ENCODE data around the gene GSK3A.
A peak's percentile ranks its signal among the peaks of the same experiment; 100 is the strongest.

Gene GSK3A

DNA sequence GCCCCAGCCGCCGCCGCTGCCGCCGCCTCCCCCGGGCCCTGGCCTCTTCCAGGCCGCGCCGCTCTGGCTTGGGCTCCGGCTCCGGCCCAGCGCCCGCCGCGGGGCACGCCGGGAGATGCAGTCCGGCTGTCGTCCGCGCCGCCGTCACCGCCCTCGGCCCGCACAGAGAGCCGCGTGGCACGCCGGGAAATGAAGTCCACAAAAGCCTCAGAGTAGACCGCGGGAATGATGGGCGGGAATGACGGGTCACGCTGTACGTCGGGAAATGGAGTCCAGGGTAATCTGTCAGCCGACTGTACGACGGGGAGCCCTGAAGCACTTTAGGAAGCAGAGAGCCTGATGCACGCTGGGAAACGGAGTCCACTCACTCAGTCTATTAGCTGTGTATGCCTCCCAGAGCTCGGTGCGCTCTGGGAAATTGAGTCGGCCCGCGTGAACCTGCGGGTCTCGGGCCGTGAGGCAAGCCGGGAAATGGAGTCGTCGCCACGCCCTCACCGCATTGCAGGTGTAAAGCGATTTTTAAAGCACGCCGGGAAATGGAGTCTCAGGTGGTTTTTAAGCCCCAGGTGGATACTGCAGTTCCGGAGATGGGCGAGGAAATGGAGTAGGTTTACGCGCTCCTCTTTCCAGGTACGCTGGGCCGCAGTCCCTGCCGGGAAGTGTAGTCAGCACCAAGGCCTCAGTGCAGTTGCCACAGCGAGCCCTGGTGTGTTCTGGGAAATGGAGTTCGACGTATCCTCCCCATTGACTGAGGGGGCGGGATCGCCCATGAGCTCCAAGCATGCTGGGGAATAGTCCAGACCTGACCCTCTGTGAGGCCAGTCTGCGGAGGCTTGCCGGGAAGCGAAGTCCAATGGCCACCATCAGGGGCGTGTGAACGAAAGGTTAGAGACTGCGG lies at the start of gene GSK3A:
Gene GSK3A (minus strand): TSS at position 91 of the 898 bp plus-strand sequence. CDS start 137 bp downstream, outside the sequence.
- DNase-seq = peak; percentile 98

DNA sequence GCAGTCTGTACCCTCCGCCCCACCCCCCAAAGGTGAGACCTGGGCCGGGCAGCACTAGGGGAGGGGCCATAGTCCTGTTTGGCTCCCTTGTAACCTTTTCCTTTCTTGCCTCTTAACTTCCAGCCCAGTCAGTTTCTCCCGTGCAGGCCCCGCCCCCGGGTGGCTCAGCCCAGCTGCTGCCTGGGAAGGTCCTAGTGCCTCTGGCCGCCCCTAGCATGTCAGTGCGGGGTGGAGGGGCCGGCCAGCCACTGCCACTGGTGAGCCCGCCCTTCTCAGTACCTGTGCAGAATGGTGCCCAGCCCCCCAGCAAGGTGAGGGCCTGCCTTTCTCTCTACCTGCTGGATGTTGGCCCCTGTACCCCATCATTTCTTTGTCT lies 49.0 kb upstream of the GSK3A start:
- no peak for DNase-seq

DNA sequence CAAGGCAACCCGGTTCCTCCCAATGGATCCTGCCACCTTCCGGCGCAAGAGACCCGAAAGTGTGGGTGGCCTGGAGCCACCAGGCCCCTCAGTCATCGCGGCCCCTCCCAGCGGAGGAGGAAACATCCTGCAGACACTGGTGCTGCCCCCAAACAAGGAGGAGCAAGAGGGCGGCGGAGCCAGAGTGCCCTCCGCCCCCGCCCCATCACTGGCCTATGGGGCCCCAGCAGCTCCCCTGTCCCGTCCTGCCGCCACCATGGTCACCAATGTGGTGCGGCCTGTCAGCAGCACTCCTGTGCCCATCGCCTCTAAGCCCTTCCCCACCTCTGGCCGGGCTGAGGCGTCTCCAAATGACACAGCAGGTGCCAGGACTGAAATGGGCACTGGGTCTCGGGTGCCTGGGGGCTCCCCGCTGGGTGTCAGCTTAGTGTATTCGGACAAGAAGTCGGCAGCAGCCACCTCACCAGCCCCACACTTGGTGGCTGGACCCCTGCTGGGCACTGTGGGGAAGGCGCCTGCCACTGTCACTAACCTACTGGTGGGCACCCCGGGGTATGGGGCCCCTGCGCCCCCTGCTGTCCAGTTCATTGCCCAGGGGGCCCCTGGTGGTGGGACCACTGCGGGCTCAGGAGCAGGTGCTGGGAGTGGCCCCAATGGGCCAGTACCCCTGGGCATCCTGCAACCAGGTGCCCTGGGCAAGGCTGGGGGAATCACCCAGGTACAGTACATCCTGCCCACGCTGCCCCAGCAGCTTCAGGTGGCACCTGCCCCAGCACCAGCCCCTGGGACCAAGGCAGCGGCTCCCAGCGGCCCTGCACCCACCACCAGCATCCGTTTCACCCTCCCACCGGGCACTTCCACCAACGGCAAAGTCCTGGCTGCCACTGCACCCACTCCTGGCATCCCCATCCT lies 48.4 kb upstream of the GSK3A start:
- DNase-seq = peak; percentile 70

DNA sequence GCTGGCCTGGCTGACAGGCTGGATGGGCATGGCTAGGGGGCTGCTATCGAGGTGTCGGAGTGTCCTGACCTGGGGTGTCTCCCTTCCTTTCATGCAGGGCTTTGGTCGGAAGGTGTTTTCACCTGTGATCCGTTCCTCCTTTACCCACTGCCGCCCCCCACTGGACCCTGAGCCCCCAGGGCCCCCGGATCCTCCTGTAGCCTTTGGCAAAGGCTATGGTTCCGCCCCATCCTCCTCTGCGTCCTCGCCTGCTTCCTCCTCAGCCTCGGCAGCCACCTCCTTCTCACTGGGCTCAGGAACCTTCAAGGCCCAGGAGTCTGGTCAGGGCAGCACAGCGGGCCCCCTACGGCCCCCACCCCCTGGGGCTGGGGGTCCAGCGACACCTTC lies 47.7 kb upstream of the GSK3A start:
- no peak for DNase-seq

DNA sequence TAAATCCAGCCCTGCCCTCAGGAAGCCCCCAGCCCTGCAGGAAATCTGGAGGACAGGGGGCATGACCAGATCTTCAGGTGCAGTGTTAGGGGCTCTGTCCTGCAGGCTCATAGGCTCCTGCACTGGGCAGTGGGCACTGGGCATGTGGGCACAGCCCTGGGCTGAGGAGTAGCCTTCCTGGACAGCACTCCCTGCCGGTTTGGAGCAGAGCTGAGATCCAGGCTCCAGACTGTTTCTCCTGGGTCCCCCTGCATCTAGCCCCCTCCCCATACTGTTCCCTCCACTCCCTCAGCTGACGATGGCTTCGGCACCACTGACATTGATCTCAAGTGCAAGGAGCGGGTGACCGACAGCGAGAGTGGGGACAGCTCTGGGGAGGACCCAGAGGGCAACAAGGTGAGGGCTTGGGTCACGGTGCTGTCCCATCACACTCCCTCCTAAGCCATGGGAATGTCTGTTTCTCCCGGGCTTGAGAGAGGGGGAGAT lies 47.2 kb upstream of the GSK3A start:
- DNase-seq = no peak

DNA sequence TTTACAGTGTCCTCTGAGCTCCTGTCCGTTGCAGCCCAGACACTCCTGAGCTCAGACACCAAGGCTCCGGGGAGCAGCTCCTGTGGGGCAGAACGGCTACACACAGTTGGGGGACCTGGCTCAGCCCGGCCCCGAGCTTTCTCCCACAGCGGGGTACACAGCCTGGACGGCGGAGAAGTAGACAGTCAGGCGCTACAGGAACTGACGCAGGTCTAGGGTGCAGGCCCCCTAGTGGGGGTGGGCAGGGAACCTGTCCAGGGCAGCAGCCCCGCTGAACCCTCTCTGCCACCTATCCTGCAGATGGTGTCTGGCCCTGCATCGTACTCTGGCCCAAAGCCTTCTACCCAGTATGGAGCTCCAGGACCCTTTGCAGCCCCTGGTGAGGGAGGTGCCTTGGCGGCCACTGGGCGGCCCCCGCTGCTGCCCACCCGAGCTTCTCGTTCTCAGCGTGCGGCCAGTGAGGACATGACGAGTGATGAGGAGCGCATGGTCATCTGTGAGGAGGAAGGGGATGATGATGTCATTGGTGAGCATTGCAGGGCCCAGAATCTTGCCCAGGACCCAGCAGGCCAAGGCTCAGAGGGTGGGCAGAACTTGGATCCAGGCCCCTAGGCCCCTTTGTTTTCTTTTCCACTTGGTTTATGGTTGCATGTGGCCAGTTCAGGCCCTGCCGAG lies 46.6 kb upstream of the GSK3A start:
- DNase-seq = no peak

DNA sequence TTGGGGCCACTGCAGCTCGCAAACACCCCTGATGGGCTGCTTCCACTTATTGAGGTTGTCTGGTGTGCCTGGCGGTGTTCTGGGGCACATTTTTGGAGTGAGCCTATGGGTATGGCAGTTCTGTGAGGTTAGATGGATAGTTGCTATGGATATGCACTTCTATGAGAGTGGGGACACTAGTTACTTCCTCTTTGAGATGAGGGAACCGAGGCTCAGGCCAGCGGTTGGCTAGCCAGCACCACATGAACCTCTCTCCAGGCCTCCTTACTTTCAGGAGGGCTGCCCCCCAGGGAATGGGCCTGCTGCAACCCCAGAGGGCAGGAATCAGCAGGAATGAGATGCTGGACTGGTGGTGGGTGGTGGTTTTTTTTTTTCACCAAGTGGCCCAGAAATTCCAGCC lies 46.0 kb upstream of the GSK3A start:
- DNase-seq = no peak

DNA sequence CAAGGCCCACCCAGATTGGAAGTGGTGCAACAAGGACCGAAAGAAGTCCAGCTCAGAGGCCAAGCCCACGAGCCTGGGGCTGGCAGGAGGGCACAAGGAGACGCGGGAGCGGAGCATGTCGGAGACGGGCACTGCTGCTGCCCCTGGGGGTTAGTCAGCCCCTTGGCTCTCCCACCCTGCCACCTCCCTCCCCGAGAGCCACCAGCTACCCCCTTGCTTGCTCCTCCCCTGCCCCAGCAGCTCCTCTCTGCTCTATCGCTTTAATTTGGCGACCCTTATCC lies 45.4 kb upstream of the GSK3A start:
- DNase-seq = no peak

DNA sequence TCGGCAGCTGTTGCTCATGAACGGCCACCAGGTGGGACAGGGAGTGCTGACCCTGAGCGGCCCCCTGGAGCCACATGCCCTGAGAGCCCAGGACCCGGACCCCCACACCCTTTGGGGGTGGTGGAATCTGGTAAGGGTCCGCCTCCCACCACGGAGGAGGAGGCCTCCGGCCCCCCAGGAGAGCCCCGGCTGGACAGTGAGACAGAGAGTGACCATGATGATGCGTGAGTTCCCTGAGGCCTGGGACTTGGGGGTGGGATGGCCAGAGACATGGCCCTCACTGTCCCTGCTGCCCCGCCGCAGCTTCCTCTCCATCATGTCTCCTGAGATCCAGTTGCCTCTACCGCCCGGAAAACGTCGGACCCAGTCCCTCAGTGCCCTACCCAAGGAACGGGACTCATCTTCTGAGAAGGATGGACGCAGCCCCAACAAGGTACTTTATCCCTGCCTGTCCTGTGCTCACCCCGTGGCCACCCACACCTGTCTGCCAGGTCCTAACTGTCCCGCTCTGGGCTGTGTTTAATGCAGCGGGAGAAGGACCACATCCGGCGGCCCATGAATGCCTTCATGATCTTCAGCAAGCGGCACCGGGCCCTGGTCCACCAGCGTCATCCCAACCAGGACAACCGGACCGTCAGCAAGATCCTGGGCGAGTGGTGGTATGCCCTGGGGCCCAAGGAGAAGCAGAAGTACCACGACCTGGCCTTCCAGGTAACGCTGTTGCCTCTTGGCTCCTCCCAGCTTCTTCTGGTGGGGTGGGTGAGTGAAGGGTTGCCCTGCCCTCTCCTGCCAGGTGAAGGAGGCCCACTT lies 44.8 kb upstream of the GSK3A start:
- no peak for DNase-seq

DNA sequence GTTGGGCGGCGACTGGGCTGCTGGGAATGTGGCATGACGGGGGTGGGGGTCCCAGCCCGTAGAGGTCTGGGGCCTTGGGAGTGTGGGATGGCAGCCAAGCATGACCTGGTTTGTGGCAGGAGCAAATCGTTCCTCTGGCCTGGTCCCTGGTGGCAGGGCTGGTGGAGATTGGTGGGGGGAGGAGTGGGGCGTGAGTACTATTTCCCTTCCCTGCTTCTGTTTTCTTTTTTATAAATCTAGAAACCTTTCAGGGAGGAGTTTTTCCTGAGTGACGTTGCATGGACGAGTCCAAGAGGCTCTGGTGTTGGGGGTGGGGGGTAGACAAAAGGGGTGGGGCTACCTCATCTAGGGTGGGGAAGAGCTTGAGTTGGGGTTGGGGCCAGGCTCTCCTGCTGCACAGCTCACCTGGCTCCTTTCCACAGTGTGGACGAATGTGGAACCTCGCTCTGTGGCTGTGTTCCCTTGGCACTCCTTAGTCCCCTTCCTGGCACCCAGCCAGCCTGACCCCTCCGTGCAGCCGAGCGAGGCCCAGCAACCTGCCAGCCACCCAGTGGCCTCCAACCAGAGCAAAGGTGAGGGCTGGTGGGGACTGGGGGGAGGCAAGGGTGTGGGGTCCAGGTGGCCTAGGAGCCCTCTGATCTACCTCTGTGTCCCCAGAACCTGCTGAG lies 44.1 kb upstream of the GSK3A start:
- DNase-seq = no peak

DNA sequence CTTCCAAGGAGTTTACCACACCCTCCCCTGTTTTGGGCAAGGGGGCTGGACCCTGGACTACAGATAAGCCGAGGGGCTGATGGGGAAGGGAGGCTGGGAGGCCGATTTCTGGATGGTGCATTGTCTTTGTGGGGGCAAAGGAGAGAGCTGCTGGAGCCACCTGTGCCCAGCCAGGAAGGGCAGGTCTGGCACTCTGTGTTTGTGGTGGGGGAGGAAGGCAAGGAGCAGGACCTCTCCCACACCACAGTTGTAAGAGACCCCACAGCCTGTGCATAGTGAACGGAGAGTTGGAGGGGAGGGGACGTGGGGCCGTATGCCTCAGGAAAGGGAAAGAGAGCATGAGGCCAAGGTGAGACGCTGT lies 43.6 kb upstream of the GSK3A start:
- no peak for DNase-seq

DNA sequence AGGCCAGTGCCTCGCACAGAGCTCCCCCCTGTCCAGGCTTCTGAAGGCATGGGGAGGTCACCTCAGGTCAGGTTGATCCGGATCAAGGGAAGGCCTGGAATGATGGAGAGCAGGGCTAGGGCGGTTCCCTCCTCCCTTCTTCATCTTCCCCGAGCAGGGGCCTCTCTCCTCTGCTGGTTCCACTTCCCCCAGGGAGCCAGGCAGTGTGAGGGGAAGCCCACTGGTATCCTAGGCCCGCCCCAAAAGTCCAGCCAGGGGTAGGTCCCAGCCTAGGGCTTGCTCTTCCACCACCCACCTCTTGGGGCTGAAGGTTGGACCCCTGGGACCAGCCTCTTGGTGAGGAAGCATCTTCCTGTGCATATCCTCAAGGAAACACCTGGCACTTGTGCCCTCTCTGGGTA lies 43.1 kb upstream of the GSK3A start:
- no peak for DNase-seq

DNA sequence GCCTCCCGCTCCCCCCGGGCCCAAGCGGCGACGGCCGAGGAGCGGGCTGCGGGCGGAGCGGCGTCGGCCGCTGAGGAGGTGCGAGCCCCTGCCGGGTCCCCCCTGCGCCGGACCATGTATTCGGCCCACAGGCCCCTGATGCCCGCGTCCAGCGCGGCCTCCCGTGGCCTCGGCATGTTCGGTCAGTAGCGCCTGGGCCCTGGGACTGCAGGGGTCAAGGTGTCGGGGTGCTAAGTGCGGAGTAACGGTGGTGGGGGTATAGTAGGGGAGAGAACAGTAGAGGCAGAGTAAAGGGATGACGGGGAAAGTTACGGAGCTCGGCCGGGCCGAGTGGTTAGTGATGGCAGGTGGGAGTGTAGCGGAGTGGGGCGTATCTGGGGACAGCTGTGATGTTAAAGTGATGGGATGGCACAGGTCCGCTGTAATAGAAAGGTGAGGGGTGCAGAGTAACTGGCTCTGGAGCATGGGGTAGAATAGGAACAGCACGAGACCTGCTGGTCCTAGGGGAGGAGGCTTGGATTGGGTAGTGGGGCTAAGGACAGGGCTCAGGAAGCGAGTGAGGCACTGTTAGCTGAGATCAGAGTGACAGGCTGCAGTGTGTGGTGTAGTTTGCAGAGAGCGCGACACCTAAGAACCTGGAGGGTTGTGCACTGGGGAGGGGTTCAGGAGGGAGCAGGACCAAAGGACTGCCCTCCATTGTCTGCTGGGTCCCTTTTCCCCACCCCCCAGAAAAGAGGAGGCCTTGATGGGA lies 42.4 kb upstream of the GSK3A start:
- DNase-seq = peak; percentile 24

DNA sequence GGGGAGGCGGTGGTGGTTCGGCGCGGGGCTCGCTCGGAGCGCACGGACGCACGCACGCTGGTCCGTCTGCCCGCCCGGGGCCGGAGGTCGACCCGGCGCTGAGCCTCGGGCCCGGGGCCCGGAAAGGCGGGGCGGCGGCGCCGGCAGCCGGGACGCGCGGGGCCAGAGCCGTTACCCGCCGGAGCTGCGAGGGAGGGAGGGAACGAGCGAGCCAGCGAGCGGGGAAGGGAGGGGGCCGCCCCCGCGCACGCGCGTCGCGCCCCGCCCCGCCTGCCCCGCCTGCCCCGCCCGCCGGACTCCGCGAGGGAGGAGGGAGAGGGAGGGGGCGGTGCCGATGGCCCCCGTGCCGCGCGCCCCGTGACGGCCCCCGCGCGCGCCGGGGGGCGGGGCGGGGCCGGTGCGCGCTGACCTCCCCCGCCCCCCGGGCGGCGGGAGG lies 41.7 kb upstream of the GSK3A start:
- DNase-seq = peak; percentile 91

DNA sequence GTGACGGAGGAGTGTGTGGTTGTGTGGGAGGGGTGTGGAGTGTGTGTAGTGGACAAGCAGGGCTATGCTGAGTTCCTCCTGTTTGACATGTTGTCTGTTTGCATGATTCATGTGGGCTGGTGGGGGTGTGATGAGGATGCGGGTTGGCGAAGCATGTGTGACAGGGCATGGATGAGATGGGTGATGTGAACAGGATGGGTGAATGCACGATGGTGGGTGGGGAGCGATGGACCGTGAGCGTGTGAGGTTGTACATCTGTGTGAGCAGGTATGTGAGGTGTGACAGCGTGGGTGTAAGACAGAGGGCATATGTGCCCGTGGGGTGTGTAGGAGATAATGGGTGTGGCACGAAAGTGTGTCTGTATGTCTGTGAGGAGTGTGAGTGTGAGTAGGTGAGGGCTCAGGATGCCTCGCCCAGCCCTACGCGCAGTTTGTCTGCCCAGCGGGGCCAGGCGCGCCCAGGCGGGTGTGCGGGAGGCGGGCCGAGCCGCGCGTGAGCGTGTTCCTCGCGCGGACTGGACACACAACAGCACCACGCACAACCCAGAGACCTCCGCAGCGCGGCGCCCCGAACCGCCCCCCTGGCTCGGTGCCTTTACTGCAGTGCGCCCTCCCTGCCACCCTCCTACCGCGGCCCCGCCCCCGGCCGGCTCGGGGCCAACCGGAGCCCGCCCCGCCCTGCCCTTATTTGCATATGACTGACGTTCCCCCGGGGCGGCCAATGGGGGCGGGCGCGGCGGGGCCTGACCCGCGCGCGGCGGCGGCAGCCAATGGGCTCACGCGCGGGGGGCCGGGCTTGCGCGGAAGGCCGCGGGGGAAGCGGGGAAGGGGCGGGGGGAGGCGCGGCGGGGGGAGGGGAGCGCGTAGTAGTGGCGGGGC lies 41.0 kb upstream of the GSK3A start:
- DNase-seq = peak; percentile 97

DNA sequence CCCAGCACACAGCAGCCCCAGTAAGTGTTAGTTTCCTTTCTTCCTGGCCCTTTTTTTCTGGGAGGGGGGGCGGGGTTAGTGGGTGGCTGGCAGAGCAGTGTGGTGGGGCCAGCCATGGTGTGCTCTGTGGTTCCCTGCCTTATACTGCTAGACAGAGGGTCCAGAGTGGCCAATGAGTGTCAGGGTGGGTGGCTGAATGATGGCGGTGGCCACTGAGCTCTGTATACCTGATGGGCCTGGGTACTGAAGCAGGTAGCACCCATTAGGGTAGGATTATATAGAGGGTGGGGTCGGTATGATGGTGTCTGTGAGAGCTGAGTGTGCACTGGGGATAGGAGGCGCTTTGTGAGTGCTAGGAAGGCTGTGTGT lies 40.4 kb upstream of the GSK3A start:
- DNase-seq = no peak

DNA sequence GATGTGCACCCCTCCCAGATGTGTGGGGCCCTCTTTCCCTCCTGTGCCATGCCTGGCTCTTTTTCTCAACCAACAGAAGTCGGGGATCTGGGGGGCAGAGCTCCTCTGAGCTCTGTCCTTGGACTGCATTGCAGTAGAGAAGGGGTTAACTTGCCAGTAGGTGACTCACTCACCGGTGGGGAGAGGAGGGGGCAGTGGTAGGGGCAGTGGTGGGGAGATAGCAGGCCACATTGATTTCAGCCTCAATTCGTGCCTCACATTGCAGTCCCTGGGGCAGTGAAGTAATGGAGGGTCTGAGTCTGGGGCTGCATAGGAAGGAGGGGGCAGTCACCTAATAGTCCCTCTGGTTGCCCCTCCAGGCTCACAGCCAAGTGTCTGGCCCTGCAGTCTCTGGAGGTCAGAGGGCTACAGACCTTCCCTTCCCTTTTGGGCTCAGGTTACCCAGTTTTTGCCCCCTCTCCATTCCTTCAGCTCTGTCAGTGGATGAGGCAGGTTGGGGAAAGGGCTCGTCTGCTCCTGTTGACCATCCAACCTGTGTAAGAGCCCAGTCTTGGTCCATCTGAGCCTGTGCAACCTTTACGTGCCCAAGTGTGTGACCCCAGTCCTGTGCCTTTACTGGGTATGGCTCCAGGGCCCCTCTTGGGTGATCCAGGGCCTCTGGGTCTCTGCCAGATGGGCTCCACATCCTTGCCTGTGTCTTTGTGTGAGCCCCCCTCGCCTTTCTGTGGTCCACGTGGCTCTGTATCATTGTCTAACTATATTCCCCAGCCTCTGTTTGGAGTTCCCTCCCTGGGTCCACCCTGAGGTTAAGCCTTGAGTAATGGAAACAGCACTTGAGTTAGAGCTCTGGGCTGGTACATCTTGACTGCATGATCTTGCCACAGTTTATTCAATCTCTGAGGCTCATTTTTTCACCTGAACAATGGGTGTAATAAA lies 39.7 kb upstream of the GSK3A start:
- DNase-seq = no peak

DNA sequence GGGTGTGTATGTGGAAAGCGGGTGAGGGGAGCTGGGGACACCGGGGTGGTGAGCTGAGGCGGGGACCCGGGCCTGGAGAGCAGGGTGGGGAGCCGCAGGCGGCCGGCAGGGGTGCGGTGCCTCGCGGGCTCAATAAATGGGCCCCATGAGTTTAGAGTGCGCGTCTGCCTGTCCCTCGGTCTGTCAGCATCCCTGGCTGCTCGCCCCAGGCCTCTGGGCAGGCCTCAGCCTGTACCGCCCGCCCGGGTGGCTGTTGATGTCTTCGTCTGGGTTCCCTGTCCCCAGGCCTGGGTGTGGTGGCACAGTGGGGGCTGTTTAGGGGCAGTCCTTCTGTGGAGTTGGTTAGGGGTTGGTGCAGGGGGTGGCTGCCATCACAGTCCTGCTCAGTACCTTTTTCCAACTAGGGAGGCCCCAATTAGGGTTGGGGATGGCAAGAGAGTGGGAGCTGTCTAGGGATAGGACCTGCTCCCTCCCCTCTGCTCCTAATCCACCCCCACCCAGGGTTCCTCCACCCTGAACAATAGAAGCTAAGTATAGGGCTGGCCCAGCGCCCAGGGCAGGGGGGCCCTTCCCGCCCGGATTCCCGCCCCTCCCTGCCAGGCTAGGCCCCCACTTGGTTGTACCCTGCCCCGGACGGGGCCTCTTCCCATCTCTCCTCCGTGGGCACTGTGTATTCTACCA lies 38.9 kb upstream of the GSK3A start:
- peak; percentile 48 for DNase-seq

DNA sequence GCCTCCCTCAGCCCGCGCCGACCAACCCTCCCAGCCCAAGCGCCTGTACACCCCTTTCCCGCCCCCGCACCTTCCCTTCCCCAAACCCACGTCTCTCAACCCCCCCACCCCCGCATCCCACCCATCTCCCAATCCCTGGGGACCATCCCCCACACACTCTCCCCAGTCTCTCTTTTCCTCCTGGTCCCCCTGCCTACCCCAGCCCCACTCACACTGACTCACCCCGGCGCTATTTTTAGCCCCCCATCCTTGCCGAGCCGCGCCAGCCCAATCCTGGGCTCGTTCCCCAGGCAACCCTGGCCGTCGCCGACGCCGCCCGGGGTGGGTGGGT lies 38.4 kb upstream of the GSK3A start:
- DNase-seq = no peak
